ENCODE data around the gene PARD6B.
"Not testable (repeated sequence)": the region's sequence is repeated elsewhere in the genome, so short reads cannot be mapped to it uniquely, and the experiment has no call there.

The PARD6B gene

DNA sequence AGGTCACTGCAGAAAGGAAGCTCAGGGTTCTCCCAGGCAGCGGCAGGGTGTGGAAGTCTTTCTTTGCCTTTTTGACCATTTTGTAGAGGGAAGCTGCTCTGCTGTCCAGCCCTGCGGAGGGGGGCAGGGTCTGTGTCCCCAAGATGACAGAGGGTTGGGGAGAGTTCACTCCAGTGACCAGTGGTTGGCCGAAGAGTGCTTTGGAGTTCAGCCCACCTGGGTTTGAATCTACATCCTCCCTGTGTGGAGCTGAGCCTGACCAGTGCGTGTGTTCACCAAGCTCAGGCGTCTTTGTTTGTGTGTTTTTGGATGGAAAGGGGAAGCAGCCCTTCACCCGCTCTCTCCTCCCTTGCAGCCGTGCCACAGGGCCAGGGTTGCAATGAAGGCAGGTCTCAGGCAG lies 37.6 kb downstream of the PARD6B start:
- H3K4me1 Mint-ChIP-seq, H3K9me3 Mint-ChIP-seq, H3K27me3 Mint-ChIP-seq, H3K4me3 Mint-ChIP-seq, H3K36me3 Mint-ChIP-seq, H3K27ac Mint-ChIP-seq: not testable (repeated sequence)

DNA sequence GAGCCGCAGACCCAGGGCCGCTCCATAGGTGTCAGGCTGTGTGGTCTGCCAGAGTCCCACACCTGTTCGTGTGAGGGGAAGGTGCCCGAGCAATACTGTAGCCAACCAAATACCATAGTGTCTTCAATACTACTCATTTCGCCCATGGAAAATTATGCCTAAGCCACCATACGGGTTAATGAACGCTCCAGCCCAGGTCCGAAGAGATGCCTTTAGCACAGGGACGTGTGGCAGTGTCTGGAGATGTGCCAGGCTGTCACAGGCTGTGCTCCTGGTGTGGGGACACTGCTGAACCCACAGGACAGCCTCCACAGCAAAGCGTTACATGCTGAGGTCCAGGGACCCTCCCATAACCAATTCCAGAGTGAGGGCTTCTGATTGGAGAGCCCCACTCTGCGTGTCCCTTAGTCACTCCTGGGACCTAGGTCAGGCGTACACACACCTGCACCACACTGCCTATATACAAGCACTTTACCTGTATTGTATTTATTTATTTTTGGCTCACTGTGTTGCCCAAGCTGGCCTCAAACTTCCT lies 38.2 kb downstream of the PARD6B start:
- H3K27ac Mint-ChIP-seq, H3K36me3 Mint-ChIP-seq, H3K9me3 Mint-ChIP-seq, H3K4me3 Mint-ChIP-seq, H3K27me3 Mint-ChIP-seq, H3K4me1 Mint-ChIP-seq: not testable (repeated sequence)

DNA sequence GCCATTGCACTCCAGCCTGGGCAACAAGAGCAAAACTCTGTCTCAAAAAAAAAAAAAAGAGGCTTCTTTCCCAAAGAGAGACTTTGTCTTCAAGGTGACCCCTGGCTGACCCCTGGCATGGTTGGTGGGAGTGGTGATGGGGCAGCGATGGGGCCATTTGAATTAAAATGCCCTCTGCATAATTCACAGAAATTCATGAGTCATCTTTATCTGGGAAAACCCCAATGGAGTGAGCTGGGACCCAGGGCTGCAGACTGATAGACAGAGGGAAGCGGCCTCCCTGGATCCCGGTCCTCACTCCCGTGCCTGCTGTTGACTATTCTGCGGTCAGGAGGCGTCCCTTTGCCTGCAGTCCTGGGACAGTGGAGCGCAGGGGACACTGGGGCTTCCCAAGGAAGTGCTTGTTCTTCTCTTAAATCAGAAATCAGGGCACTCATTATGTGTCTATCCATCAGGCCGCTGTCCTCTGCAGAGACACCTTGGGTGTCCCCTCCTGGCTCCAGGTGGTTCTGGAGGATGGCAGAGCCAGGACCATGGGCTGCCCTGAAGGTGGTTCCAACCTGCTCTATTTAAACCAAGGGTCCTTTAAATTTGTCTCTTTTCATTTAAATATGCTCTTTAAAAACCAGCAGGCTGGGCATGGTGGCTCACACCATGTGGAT lies 40.2 kb downstream of the PARD6B start:
- H3K4me1 Mint-ChIP-seq, H3K4me3 Mint-ChIP-seq, H3K36me3 Mint-ChIP-seq, H3K9me3 Mint-ChIP-seq, H3K27me3 Mint-ChIP-seq, H3K27ac Mint-ChIP-seq: not testable (repeated sequence)

DNA sequence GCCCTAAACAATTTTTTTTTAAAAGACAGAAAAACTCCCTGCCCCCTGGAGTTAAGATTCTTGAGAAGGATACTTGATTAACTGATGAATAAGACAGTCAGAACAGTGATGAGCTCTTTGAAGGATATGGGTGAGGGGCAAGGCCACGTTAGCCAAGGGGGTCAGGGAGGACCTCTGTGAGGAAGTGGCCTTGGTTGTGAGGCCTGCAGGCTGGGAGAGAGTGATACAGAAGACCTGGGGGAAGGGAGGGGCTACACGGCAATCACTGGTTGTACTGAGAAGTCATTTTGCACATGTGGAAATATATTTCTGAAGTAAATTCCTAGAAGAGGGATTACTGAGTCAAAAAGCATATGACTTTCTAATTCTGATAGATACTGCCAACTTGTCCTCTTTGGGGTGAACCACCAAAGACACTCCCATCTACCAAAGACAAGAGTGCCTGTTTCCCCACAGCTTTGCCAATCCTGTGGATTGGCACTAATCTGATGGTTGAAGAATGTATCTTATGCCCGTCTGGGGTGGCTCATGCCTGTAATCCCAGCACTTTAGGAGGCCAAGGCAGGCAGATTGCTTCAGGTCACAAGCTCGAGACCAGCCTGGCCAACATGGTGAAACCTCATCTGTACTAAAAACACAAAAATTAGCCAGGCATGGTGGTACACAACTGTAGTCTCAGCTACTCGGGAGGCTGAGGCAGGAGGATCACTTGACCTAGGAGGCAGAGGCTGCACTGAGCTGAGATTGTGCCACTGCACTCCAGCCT lies 41.2 kb downstream of the PARD6B start:
- Mint-ChIP-seq H3K4me1 (no peaks in the 10 kb centered on the region), H3K36me3 (no peaks in the 10 kb centered on the region), H3K9me3 (no peaks in the 10 kb centered on the region), H3K27ac (no peak overlapping the region), H3K4me3 (no peak overlapping the region), H3K27me3 (no peaks in the 10 kb centered on the region)

DNA sequence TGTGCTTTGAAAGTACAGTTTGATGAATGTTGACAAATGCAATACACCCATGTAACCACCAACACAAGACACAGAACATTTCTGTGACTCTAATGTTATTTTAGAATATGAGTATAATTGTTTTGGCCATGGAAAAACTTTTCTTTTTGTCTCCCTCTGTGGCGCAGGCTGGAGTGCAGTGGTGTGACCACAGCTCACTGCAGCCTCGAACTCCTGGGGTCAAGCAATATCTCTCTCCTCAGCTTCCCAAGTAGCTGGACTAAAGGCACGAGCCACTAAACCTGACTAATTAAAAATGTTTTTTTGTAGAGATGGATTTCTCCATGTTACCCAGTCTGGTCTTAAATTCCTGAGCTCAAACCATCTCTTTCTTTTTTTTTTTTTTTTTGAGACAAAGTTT lies 43.1 kb downstream of the PARD6B start:
- H3K36me3 Mint-ChIP-seq = no peaks in the 10 kb centered on the region
- H3K27ac Mint-ChIP-seq = no peak overlapping the region
- H3K4me3 Mint-ChIP-seq = no peak overlapping the region
- H3K4me1 Mint-ChIP-seq = no peaks in the 10 kb centered on the region
- peaks cover 3% of the 10 kb centered on the region for H3K27me3 Mint-ChIP-seq
- no peaks in the 10 kb centered on the region for H3K9me3 Mint-ChIP-seq

DNA sequence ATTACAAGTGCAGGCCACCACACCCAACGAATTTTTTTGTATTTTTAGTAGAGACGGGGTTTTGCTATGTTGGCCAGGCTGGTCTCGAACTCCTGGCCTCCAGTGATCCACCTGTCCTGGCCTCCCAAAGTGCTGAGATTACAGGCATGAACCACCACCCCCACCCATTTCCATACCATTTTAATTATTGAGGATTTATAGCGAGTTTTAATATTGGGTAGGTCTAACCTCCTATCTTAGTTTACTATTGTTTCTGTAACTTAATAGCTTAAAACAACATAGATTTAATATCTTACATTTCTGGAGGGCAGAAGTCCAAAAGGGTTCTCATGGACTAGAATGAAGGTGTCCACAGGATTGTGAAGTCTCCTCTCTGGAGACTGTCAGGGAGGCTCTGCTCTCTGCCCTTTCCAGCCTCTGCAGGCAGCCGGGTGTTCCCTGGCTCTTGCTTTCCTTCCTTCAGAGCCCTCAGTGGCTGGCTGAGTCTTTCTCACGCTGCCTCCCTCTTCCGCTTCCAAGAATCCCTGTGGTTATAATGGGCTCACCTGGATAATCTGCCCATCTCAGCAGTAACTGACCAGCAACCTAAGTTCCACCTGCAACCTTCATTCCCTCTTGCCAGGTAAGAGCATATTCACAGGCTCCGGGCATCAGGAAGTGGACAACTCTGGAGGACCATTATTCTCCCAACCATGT lies 44.9 kb downstream of the PARD6B start:
- Mint-ChIP-seq H3K27ac (no peak overlapping the region), H3K4me1 (no peaks in the 10 kb centered on the region), H3K9me3 (no peaks in the 10 kb centered on the region), H3K4me3 (no peak overlapping the region), H3K27me3 (peaks cover 3% of the 10 kb centered on the region), H3K36me3 (no peaks in the 10 kb centered on the region)

DNA sequence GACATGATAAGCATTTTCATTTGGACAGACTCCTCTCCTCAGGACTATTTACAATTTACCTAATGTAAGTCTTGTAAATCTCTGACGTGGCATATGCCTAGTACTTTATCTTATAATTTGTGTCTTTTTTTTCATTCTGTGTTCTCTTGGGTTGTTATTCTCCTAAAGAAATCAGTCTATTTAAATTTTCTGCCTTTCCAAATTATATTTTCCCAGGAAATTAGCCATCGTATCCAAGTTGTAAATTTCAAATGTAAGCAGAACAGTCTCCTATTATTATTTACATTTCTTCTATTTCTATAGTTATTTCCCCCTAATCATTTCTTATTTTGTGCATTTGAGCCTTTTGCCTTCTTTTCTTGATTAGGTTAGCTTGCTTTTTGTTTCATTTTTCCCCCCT lies 46.0 kb downstream of the PARD6B start:
- H3K4me3 Mint-ChIP-seq = no peak overlapping the region
- no peaks in the 10 kb centered on the region for H3K36me3 Mint-ChIP-seq
- no peaks in the 10 kb centered on the region for H3K9me3 Mint-ChIP-seq
- peaks cover 3% of the 10 kb centered on the region for H3K27me3 Mint-ChIP-seq
- H3K27ac Mint-ChIP-seq = no peak overlapping the region
- H3K4me1 Mint-ChIP-seq = no peaks in the 10 kb centered on the region

DNA sequence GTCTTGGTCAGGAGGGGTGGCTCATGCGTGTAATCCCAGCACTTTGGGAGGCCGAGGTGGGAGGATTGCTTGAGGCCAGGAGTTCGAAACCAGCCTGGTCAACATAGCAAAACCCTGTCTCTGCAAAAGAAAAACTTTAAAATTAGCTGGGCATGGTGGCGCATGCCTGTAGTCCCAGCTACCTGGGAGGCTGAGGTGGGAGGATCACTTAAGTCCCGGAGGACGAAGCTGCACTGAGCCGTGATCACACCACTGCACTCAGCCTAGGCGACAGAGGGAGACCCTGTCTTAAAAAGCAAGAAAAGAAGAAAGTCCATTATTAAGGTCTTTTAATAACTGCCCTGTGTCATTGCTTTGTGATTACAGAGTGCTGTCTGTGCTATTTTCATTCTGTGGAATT lies 47.6 kb downstream of the PARD6B start:
- not testable (repeated sequence) for H3K4me3 Mint-ChIP-seq, H3K27ac Mint-ChIP-seq, H3K36me3 Mint-ChIP-seq, H3K9me3 Mint-ChIP-seq, H3K4me1 Mint-ChIP-seq, H3K27me3 Mint-ChIP-seq

DNA sequence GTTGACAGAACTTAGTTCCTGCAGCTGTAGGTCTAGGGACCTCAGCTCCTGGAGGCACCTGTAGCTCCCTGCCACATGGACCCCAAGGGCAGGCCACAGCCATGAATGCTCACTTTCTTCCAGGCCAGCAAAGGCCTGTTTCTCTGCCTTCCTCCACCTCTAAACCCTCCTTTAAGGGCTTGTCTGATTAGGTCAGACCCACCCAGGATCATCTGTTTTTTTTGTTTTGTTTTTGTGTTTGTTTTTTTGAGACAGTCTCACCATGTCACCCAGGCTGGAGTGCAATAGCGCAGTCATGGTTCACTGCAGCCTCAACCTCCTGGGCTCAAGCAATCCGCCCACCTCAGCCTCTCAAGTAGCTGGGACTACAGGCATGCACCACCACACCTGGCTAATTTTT lies 52.0 kb downstream of the PARD6B start:
- no peaks in the 10 kb centered on the region for H3K9me3 Mint-ChIP-seq
- no peaks in the 10 kb centered on the region for H3K4me1 Mint-ChIP-seq
- no peaks in the 10 kb centered on the region for H3K36me3 Mint-ChIP-seq
- no peak overlapping the region for H3K4me3 Mint-ChIP-seq
- H3K27me3 Mint-ChIP-seq = peaks cover 3% of the 10 kb centered on the region
- no peak overlapping the region for H3K27ac Mint-ChIP-seq

DNA sequence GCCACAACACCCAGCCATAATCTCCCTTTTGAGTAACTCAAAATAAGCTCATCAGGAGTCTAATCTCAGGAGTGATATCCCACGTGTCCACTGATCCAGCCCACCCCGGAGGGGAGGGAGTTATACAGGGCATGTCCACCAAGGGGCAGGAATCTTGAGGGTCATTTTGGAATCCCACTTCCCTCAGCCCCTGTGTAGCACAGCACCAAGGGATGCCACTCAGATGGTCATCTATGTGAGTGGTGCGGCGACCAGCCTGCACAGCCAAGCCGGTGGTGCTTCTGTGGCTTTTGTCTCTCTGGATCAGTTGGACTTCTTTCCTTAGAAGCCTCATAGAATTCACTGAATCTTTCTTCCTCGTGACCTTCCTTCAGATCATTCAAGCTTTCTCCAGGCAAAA lies 52.5 kb downstream of the PARD6B start:
- Mint-ChIP-seq H3K9me3 (no peaks in the 10 kb centered on the region), H3K27me3 (peaks cover 3% of the 10 kb centered on the region), H3K4me1 (no peaks in the 10 kb centered on the region), H3K36me3 (no peaks in the 10 kb centered on the region), H3K27ac (no peak overlapping the region), H3K4me3 (no peak overlapping the region)

DNA sequence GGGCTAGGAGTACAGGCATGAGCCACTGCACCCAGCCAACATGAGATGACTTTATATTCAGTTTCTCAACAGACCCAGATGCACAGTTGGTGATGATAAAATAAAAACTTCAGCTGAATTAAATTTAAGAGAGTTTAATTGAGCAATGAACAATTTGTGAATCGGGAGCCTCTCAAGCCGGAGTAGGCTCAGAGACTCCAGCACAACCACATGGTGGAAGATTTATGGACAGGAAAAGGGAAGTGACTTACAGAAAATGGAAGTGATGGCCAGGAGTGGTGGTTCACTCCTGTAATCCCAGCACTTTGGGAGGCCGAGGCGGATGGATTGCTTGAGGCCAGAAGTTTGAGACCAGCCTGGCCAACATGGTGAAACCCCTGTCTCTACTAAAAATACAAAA lies 53.1 kb downstream of the PARD6B start:
- H3K27ac Mint-ChIP-seq = no peak overlapping the region
- H3K4me1 Mint-ChIP-seq = no peaks in the 10 kb centered on the region
- H3K36me3 Mint-ChIP-seq = no peaks in the 10 kb centered on the region
- H3K27me3 Mint-ChIP-seq = peaks cover under 1% of the 10 kb centered on the region
- H3K9me3 Mint-ChIP-seq = no peaks in the 10 kb centered on the region
- no peak overlapping the region for H3K4me3 Mint-ChIP-seq

DNA sequence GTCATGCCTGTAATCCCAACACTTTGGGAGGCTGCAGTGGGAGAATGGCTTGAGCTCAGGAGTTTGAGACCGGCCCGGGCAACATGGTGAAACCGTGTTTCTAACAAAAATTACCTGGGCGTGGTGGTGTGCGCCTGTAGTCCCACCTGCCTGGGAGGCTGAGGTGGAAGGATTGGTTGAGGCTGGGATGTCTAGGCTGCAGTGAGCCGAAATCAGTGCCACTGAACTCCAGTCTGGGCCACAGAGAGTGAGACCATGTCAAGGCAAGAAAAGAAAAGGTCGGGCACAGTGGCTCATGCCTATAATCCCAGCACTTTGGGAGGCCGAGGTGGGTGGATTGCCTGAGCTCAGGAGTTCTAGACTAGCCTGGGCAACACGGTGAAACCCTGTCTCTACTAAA lies 55.3 kb downstream of the PARD6B start:
- Mint-ChIP-seq H3K27ac (no peak overlapping the region), H3K27me3 (no peaks in the 10 kb centered on the region), H3K4me1 (no peaks in the 10 kb centered on the region), H3K4me3 (no peak overlapping the region), H3K36me3 (no peaks in the 10 kb centered on the region), H3K9me3 (no peaks in the 10 kb centered on the region)

DNA sequence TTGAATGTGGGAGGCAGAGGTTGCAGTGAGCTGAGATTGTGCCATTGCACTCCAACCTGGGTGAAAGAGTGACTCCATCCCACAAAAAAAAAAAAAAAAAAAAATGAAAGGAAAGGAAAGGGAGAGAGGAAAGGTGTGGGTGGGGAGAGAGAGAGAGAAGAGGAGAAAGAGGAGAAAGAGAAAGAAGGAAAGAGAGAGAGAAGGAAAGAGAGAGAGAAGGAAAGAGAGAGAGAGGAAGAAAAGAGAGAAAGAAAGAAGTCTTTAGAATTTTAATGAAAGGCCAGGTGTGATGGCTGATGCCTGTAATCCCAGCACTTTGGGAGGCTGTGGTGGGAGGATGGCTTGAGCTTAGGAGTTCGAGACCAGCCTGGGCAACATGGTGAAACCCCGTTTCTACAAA lies 55.8 kb downstream of the PARD6B start:
- Mint-ChIP-seq H3K36me3 (no peaks in the 10 kb centered on the region), H3K27me3 (no peaks in the 10 kb centered on the region), H3K4me3 (no peak overlapping the region)

DNA sequence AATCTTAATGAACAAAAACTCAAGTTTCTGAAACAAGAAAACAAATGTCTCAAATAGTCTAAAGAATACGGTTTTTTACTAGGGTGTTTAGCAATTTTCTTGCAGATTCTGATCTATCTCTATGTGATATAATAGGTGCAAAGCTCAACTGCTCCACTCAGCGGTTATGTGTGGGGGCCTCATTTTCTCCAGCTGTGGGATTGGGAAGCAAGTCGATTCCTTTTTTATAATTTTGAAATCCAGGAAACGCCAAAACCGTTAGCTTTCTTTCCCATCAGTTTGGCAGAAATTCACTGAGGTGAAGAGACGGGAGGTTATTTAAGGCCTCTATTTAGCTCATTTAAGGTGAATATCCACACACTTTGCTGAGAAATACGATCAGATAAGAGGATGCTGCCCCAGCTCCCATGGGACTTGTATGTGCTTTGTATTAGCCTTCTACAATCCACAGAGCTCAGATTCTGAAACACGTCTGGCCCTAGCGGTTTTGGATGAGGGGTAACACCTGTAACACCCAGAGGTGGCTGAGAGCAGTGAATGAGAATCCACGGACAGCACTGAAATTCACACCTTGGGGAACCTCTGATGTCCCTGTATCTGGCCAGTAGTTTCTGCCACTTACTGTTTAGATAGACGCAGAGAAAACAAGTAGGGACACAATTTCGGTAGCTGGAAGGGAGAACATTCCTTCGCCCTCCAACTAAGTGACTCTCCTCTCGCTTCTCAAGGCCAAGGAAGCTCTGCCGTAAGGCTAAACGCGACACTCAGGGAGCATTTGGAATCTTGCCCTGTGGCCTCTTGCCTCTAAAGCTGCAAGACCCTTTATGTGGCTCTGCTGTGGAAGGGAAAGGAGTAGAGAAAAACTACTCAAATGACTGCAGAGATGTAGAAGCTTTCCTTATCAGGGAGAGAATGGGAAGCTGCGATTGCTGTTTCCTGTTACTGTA lies 56.9 kb downstream of the PARD6B start:
- Mint-ChIP-seq H3K9me3 (no peaks in the 10 kb centered on the region), H3K27ac (no peak overlapping the region), H3K36me3 (no peaks in the 10 kb centered on the region), H3K27me3 (no peaks in the 10 kb centered on the region), H3K4me1 (peaks cover 6% of the 10 kb centered on the region), H3K4me3 (no peak overlapping the region)

More for the DNA sequence above, 55.8 kb downstream of the PARD6B start:
- no peaks in the 10 kb centered on the region for H3K4me1 Mint-ChIP-seq
- no peak overlapping the region for H3K27ac Mint-ChIP-seq
- H3K9me3 Mint-ChIP-seq = no peaks in the 10 kb centered on the region

DNA sequence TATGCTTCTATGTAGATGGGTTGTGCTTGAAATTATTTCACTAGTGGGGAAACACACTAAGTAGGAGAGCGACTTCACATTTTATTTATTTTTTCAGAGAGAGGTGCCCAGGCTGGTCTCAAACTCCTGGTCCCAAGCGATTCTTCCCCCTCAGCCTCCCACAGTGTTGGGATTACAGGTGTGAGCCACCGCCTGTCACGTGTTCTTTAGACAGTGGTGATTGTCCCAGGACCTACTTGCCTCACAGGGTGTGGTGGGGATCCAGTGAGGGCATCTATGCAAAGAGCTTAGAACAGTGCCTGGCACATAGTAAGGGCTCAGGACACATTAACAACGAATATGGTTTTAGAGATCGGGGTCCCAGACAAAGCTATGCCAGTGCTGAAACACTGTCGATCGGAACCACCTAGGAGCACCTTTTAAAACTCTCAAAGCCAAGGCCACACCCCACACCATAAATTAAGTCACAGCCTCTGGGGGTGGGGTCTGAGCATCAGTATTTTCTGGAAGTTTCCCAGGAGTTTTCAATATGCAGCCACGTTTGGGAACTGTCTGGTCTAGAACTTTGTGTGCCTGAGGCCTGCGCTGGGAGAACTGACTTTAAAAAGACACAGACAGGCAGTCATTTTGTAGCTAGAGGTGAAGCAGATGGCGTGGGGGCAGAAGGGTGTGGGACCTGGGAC lies 58.7 kb downstream of the PARD6B start:
- H3K4me3 Mint-ChIP-seq = no peak overlapping the region
- no peaks in the 10 kb centered on the region for H3K9me3 Mint-ChIP-seq
- peak overlapping the region; percentile 26 for H3K27ac Mint-ChIP-seq
- H3K4me1 Mint-ChIP-seq = peaks cover 6% of the 10 kb centered on the region
- H3K27me3 Mint-ChIP-seq = no peaks in the 10 kb centered on the region
- H3K36me3 Mint-ChIP-seq = no peaks in the 10 kb centered on the region

Measured in activated naive CD4-positive, alpha-beta T cell treated with anti-CD3 and anti-CD28 coated beads, Interleukin-2, amount 50 U/mL, for 24 hours (primary cell).